RPMI7951 (cell line): ENCODE measurements around the gene MRPL36. TPM values are rescaled to one million over a fixed set of nuclear protein-coding genes. Genes with fewer than 3 reads are reported as not detected.

Experiments used
- DNase-seq: peaks from one replicate; pipeline ENCODE4 v3.0.0-alpha.2; 2012; ENCODE audit warnings: low read depth
- total RNA-seq: library from RNA; depleted of rRNA; stranded (reverse); fragments of >200 nt; shearing (Covaris generic); gene quantifications from 2 replicates; pipeline ENCODE4 v1.2.3, GENCODE V29; 2014

Gene MRPL36
- total RNA-seq, 1 experiment from 2014 or later, result 81.1 TPM

DNA sequence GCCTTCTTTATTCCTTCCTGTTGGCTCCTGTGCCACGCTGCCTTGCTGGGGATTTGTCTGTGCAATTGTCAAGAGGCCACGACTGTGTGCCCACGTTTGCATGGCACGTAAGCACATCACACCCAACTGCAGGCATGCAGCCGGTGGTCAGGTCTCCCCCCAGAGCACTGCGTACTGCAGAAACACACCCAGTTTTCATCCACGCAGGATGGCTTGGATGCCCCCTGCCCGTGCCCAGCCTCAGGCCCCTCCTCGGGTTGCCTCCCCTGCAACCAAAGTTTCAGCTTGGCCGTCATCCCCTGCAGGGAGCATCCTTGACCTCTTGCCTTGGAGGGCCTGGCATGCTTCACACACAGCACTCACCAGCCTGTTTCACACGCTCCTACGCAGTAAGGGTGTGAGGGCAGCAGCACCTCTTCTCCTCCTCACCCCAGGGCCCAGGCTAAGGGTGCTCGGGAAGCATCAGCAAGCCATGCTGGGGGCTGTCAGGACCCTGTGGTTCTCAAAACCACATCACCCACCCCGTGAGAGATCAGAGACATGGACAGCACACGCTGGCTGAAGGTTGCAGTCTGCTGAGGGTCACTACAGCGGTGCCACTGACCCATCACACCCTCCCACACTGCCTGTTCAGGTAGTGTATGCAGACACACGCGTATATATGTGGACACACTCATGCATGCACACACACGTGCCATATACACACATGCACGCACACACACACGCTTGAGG lies 3.1 kb downstream of the MRPL36 start:
- DNase-seq, result no peak

DNA sequence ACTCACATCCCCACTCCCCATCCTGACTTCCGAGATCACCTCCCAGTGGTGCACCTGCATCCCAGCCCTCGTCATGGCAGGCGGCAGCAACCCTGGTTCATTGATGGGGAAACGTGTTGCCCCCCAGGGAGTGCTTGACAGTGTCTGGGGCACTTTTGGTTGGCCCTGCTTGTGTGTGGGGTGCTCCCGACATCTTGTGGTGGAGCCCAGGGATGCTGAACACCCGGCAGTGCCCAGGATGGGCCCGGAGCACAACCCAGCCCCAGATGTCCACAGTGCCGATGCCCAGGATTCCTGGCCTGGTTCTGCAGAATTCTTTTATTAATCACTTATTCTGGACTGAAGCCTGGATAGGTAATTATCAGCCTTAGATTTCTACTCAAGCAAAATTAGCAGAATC lies 3.7 kb downstream of the MRPL36 start:
- no peak for DNase-seq

DNA sequence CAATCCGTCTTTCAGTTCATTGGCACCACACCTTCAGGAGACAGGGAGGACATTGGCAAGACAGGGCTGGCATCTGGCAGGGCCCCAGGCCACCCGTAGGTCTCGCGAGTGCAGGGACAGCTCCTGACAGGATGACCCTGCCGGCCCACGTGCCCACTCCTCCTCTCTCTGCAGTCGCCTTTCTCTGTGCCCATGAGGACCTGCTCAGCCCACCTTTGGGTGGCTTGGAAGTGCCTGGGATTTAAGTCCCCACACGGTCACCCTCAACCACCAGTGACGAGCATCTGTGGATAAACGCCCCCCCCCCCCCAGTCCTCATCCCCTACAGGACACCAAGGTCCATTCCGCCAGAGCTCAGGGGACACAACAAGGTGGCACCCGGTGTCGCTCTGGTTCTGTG lies 4.1 kb downstream of the MRPL36 start:
- no peak for DNase-seq

DNA sequence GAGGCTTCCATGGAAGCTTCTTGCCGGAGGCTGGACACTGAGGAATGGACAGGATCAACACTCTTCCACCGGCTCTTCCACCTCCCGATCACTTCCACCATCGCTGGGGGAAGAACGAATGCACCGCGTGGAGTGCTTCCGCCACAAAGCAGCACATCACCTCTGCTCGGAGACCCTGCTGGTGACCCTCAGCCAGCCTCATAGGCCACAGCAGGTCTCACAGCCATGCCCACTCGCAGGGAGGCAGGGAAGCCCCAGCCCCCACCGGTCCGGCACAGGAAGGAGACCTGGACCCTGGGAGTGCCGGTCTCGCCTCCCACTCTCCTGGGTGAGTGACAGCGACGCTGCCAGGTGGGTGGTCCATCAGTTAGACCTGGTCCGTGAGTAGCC lies 4.7 kb downstream of the MRPL36 start:
- DNase-seq, result no peak

DNA sequence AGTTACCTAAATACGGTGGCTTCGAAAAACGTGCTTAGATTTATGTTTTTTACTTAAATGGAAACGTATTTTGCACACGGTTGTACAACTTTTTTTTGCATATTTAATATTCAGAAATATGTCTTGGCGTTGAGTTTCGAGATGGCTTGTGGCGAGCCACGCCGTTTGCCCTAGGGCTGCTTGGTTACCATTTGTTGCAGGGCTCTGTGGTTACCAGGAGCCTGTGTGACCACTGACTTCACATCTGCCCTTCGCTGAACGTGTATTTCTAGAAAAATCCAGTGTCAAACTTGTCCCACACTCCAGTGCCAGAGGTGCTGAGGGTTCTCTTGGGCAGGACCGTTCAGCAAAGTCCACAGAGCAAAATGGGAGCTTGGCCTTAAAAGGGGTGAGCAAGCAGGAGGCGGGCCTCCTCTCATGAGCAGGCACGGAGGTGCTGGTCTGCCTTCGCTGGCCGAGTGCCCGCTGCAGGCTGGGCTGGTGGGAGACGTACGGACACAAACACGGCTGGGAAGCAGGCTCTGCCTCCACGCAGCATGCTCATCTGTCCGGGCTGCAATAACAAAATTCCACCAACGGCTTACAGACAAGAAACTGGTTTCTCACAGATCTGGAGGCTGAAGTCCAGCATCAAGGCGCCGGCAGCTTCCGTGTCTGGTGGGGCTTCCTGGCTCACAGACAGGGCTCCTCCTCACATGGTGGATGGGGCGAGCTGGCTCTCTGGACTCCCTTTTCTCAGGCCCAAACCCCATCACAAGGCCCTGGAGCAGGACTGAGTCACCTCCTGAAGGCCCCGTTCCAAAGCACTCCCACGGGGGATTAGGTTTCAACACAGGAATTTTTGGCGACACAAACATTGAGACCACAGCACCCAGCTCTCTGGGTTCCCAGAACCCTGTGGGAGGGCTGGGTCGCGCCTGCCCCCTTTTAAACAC lies 5.4 kb downstream of the MRPL36 start:
- peak; percentile 96 for DNase-seq

DNA sequence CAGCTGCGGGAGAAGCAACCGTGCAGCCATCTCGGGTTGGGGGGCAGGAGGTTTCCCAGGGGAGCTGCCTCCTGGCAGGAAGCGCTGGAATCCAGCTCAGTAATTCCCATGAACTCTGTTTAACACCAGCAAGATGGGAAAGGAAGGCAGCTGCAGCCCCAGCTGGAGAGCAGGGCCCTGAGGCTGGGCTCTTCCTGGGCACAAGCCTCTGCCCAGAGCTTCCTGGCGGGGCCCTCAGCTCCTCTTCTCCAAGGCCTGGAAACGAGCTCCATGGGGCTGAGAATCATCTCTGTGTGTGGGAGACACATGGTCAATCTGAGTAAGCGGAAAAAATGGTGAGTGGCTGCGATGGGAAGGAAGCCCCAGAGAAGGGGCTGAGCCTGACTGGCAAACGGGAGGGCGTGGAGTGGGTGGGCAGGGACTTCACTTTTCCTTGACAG lies 6.3 kb downstream of the MRPL36 start:
- DNase-seq, result peak; percentile 81

DNA sequence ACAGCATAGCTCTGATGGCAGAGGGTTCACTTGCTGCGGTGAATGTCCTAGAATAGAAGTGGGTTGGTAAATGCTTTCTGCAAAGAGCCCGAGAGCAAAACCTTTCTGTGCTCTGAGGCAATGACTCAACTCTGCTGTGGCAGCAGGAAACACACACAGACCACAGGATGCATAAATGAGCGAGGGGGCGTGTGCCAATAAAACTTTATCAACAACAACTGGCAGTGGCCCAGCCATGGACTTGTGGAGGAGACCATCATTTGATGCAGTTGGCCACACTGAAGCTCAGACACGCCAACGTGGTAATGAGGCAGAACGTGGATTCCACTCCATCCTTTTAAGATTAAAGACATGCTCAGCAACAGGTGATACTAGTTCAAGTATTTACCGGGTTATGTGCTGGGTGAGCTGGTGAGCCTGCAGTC lies 6.8 kb downstream of the MRPL36 start:
- DNase-seq, result peak; percentile 95

DNA sequence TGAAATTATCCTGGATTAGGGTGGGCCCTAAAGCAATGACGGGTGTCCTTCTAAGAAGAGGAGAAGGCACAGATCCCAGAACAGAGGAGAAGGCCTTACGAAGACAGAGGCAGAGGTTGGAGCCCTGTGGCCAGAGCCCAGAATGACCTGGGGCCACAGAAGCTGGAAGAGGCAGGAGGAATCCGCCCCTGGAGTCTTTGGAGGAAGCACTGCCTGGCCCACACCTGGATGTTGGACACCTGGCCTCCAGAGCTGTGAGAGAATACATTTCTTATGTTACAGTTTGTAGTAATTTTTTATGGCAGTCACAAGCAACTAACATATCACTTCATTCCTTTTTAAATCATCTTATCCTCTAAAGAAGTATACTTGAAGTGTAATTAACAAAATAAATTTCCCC lies 8.5 kb downstream of the MRPL36 start:
- DNase-seq, result no peak

DNA sequence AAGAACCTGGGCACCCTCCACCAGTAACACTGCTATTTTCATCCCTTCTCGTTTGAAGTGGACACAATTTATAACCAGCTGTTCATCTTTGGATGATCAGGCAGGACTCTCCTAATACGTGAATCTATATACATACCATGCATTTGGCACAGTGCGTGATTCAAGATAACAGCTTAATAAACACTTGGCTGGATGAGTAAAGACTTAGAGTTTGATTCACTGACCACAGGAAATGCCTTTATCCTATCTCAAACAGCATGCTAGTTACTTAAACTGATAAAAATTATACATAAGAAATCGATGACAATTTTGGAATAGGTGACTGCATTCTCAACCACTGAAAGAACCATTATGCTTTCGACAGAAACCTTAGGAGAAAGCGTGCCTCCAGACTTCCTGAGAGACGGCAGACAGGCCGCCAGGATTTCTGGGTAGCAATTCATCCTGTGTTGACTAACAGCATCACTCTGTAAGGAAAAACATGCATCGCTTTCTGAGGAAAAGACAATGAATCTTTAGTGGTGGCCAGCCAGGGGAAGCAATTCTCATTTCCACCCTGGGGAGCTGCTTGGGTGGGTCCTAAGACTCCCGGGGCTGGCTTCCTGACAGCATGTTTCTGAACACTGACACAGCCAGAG lies 9.7 kb downstream of the MRPL36 start:
- DNase-seq, result peak; percentile 68

DNA sequence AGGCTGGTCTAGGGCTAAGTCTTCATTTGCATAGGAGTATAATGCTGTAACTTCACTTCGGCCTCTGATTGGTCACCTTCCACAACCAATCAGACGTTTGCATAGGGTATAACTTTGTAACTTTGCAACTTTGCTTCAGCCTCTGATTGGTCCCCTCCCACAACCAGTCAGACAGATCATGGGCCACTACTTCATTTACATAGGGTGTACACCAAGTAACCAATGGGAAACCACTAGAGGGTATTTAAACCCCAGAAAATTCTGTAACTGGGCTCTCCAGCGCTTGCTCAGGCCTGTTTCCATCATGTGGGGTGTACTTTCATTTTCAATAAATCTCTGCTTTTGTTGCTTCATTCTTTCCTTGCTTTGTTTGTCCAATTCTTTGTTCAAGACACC lies 10.2 kb downstream of the MRPL36 start:
- peak; percentile 84 for DNase-seq

DNA sequence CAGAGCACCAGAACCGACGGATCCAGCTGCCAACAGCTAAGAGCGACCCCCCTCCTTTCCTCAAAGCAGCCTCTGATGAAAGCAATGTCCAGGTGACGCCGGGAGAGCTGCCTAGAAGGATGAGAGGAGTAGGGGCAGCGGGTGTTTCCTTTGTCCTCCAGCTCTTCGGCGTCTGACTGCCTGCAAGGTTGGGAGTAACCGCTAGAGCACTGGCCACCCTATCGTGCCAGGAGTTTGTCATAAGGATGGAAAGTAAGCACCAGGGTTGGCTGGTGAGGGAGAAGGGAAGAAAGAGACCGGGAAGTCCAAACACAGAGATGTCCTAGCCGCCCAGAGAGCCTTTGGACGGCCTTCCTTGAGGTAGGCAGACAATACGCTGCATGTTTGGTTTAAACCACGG lies 10.8 kb downstream of the MRPL36 start:
- no peak for DNase-seq

DNA sequence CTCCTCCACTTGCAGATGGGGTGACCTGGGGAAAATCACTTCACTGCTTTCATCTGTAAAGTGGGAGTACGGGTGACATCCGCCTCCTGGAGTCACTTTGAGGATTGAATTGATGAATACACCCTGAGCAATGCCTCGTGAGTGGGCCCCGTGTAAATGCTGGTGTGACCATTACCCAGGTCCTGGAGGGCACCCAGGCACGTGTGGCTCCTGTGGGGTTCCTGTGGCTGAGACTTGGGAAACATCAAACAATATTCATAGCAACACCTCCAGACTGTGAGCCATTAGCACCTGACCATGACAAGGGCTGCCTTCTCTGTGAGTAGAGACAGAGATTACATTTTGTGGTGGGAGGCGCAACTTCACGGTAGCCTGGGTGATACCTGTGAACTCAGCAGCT lies 11.4 kb downstream of the MRPL36 start:
- no peak for DNase-seq

DNA sequence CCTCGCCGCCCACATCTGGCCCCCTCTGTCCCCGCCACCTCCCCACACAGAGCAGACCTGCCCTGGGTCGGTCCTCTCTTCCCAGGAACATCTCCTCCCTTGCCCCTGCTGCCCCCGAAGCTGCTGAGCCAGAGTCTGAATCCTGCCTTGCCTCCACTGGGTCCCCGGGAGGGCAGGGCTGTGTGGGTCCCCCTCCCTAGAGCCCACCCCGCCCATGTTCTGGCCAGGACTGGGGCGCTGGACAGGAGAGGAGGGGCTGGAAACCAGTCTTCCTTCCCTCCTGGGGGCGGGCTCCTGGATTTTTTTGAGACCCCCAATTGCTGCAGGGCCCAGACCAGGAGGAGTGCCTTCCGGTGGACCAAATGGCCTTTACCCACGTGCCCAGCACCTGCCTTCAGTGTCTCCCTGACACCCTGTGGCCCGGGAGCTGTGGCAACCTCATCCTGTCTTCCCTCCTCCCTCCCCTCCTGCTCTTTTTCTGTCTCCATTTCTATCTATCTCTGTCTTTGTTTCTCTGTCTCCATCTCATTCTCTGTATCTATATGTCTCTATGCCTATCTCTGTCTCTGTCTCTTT lies 12.1 kb downstream of the MRPL36 start:
- no peak for DNase-seq

DNA sequence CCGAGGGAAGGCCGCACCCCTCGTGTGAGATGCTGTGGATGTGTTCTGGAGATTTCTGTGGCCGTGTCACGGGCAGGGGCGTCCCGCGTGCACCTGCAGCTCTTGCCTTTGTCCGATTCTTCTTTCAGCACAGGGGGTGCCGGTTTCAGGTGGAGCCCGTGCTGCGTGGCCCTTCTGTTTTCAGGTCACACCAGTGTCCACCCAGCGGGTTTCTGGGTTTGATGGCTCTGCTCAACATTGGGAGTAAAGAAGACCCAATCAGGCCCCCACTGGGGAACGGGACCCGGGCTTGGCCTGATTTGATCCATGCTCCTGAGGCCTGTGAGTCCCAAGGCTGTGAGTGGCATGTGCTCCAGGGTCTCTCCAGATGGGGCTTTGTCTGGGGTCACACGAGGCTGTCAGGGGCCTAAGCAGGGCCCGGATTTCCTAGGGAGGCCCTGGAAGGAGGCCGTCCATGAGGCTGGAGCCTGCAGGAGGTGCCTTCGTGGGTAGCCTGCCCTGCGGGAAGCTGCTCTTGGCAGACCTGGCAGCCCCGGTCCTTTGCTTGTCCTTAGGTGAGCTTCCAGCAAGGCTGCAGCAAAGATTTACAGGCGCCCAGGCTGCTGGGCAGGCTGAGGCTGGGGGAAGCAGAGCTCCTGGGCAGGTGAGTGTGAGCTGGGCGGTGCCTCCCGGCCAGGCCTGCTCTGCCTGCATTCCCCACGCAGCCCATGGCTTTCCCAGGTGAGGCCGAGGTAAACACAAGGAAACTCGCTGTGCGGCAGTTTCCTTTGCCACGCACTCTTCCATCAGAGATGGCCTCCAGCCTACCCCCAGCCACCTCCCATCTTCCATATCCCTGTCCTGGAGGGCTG lies 12.8 kb downstream of the MRPL36 start:
- DNase-seq, result no peak

DNA sequence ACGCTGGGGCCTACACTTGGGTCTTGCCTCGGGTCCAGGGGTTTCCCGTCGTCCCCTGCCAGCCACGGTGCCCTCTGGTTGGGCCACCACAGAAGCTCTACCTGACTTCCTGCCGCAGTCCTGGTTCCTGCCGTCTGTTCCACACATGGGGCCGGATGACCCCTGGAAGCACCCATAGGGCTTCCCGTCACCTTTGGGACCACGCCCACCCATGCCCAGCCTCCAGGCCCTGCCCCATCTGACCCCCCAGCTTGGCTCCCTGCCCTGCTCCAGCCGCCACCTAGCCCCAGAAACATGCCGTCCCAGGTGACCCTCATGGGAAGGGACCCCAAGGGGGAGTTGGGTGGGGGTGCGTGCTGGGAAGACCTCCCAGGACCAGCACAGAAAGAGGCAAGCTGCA lies 13.7 kb downstream of the MRPL36 start:
- DNase-seq, result no peak

DNA sequence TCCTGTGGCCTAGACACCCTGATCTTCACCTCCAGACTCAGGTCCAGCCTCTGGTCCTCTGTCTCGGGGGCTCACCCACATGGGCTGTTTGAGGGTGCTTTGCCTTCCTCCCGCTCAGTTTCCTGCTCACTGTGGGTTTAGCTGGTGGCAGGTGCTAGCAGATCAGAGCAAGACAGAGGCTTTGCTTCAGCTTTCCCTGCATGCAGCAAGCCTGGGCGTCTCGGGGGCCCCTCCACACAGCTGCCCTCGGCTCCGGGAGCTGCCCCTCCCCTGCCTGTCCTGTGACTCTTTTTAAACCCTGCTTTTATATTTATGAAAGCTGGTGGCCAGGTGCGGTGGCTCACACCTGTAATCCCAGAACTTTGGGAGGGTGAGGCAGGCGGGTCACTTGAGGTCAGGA lies 14.6 kb downstream of the MRPL36 start:
- DNase-seq, result no peak

DNA sequence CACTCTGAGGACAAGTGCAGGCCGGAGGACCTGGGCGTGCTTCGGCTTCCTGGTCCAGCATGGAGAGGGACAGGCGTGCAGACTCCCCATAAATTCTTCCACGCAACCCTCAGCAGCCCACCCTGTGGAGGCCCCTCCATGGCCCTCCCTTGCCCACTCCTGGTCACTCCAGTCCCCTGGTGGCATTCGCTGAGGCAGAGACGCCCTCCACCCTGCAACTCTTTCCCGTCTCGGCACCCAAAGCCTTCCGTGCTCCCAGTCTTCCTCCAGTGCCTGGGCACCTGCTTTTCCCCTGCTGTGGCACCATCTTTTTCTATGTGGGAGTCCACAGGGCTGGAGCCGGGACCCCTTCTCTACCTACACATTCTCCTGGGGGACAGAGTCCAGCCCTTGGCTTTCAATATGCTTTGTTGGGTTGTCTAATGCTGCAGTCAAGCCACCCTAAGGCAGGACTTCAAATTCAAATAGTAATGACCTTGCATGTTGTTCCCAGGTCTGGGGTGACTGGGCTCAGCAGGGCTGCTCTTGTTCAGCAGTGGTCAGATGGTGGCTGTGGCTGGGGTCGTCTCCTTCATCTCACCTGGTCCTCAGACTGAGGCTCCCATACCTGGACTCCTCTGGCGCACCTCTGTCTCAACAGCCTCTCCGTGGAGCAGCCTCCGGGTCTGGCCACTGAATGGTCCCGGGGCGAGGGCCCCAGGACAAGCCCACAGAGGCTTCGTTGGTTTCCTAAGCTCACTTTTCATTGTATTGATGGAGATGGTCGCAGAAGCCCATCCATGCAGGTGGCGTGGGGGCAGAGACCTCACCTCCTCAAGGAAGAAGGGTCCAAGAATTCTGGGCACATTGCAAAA lies 15.2 kb downstream of the MRPL36 start:
- no peak for DNase-seq

DNA sequence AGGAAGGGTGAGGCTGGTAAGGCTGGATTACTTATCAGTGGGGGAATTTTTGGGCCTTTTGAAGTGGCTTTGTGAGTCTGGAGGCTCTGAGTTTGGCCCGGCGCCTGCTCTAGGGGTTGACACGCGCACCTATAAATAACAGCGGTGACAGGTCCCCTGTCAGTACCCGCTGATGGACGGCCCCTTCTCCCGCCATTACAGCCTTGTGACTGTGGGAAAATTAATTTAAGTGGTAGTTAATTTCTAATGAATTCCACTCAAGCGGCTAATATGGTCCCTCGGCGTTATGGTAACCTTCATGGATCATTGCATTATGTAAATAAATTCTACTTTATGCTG lies 16.5 kb downstream of the MRPL36 start:
- DNase-seq, result peak; percentile 83

DNA sequence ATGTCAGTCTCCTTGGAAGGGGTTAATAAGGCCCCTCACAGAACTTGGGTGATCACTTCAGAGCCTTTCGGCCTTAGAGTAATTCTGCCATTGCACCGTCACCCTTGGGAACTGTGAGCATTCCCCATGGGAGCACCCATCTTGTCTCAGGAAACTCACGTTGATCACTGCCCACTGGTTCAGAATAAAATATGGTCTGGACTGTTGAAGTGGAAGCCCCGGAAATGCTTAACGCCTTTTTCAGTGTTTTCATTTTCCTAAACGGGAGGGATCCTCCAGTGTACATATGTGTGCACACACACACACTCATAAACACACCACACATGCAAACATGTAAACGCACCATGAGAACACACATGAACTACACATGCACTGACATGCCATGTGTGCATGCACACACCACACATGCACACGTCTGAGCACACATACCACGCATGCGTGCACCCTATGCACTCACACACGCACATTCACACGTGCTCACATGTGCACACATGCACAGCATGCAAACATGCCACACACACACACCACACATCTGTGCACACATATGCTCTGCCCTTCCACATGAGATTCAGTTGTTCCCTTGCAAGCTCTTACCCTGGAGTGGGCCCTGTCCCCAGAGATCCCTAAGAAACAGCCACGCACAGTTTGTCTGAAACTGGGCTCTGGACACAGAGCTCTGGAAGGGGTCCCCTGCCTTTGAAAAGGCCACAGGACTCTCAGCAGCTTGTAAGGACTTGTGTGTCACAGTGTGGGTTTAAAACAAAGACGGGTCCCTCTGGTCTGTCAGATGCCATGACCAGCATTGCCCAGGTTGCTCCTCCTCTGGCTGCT lies 17.0 kb downstream of the MRPL36 start:
- no peak for DNase-seq
